HepG2 (cell line): ENCODE measurements around the gene GRIK3. TPM values are rescaled to one million over a fixed set of nuclear protein-coding genes. Genes with fewer than 3 reads are reported as not detected.

Source experiments
- ATAC-seq: fragments of 200-7000 bp; cut with Tn5 transposase; 3 replicates; pipeline ENCODE4 v1.9.1; 2020; ENCODE audit warnings: mild to moderate bottlenecking, moderate library complexity
- BruUV-seq: library from RNA; stranded (reverse); fragments of 400-500 nt; replicated peaks from 2 replicates; lab custom pipeline; 2021; lab: Mats Ljungman, UMichigan
- CTCF ChIA-PET: fragments of 300-600 bp; formaldehyde crosslinking; extraction: SDS; loops from one replicate; lab custom pipeline; 2021; ENCODE audit warnings: low total read pairs, inconsistent platforms, low intra/inter-chr PET ratio; lab: Yijun Ruan, JAX
- POLR2A ChIA-PET: fragments of 350-600 bp; sonication (Branson Sonifier 250); formaldehyde crosslinking; loops from one replicate; lab custom pipeline; 2020; ENCODE audit warnings: antibody characterized with exemption, inconsistent platforms; lab: Yijun Ruan, JAX
- DNase-seq: peaks from one replicate; pipeline ENCODE4 v3.0.0-alpha.2; 2015; ENCODE audit warnings: low spot score
- FAIRE-seq: peaks from 3 replicates; lab custom pipeline; 2011; peaks lifted over from hg19 to GRCh38; lab: Jason Lieb, UNC
- H2AFZ ChIP-seq: one replicate; pipeline ENCODE4 v1.6.1; 2011; ENCODE audit warnings: low read length, inconsistent platforms
- H3K27ac ChIP-seq: fragments of 300-600 bp; 3 replicates; pipeline ENCODE4 v1.8.0; 2011; ENCODE audit warnings: mixed run types, mild to moderate bottlenecking, mixed read lengths, low read length, inconsistent platforms; ENCODE audit not compliant: insufficient read depth; ENCODE audit errors: extremely low read length
- H3K27me3 ChIP-seq, 2 experiments: fragments of 200-600 bp in 1 of 2; 2 replicates in 1 of 2; 3 replicates in 1 of 2; pipeline versions ENCODE4 v1.6.0 to v1.8.0; 2011; ENCODE audit warnings: low read length in 2 of 2, mild to moderate bottlenecking in 2 of 2, moderate library complexity in 2 of 2, inconsistent platforms in 1 of 2; ENCODE audit not compliant: insufficient read depth in 2 of 2, control insufficient read depth in 1 of 2
- H3K36me3 ChIP-seq, 2 experiments: fragments of 200-600 bp in 1 of 2; replicated peaks in 1 of 2; 2 replicates in 1 of 2; 3 replicates in 1 of 2; pipeline versions ENCODE4 v1.5.1 to v1.8.0; 2011; ENCODE audit warnings: low read length in 2 of 2, inconsistent platforms in 1 of 2; ENCODE audit not compliant: insufficient read depth in 2 of 2, control insufficient read depth in 1 of 2
- H3K4me1 ChIP-seq: 2 replicates; pipeline ENCODE4 v1.5.1; 2012; ENCODE audit warnings: low read length, inconsistent platforms; ENCODE audit not compliant: insufficient read depth
- H3K4me2 ChIP-seq: 2 replicates; pipeline ENCODE4 v1.6.0; 2011; ENCODE audit warnings: low read depth, low read length, inconsistent platforms
- H3K4me3 ChIP-seq, 3 experiments: fragments of 200-600 bp in 1 of 3; sonication (generic), shearing (Covaris generic) in 1 of 3; replicated peaks in 1 of 3; 2 replicates each; pipeline ENCODE4 v1.5.1; 2011 to 2016; ENCODE audit warnings: low read length in 3 of 3, inconsistent platforms in 2 of 3, low read depth in 2 of 3, mild to moderate bottlenecking in 2 of 3, control low read depth in 1 of 3, mixed read lengths in 1 of 3; ENCODE audit not compliant: insufficient read depth in 1 of 3
- H3K79me2 ChIP-seq: one replicate; pipeline ENCODE4 v1.6.1; 2011; ENCODE audit warnings: low read length, inconsistent platforms; ENCODE audit not compliant: insufficient read depth
- H3K9ac ChIP-seq: 2 replicates; pipeline ENCODE4 v1.6.0; 2011; ENCODE audit warnings: mild to moderate bottlenecking, low read depth, low read length, inconsistent platforms; ENCODE audit not compliant: insufficient read depth
- H3K9me3 ChIP-seq: 2 replicates; pipeline ENCODE4 v1.5.1; 2012; ENCODE audit warnings: mild to moderate bottlenecking, low read length
- H4K20me1 ChIP-seq: 2 replicates; pipeline ENCODE4 v1.6.0; 2011; ENCODE audit warnings: inconsistent platforms, mild to moderate bottlenecking, low read length, moderate library complexity; ENCODE audit not compliant: insufficient read depth
- JARID2 ChIP-seq: sonication (generic); formaldehyde crosslinking; IDR thresholded peaks from 2 replicates; pipeline ENCODE4 v1.8.1; 2023; ENCODE audit warnings: missing genetic modification reagents, inconsistent platforms; ENCODE audit not compliant: insufficient replicate concordance
- NCOA1 ChIP-seq: sonication (generic); formaldehyde crosslinking; IDR thresholded peaks from 2 replicates; pipeline ENCODE4 v1.9.0; 2021; ENCODE audit warnings: missing genetic modification reagents
- PLRG1 ChIP-seq: fragments of 450-650 bp; conservative IDR thresholded peaks from 2 replicates; pipeline ENCODE4 v1.6.1; 2016
- REXO4 ChIP-seq: sonication (generic); formaldehyde crosslinking; IDR thresholded peaks from 2 replicates; pipeline ENCODE4 v1.8.0; 2022; ENCODE audit warnings: missing genetic modification reagents, mild to moderate bottlenecking, borderline replicate concordance
- SNAI1 ChIP-seq: sonication (generic); formaldehyde crosslinking; IDR thresholded peaks from 2 replicates; pipeline ENCODE4 v1.5.0; 2020; ENCODE audit warnings: mild to moderate bottlenecking, missing genetic modification reagents, borderline replicate concordance
- TAF1 ChIP-seq: sonication (generic); formaldehyde crosslinking; IDR thresholded peaks from 2 replicates; pipeline ENCODE4 v1.4.0; 2020; ENCODE audit warnings: missing genetic modification reagents
- ZKSCAN1 ChIP-seq: fragments of 150-350 bp; IDR thresholded peaks from 2 replicates; pipeline ENCODE4 v1.6.1; 2014; ENCODE audit warnings: low read length
- ZNF24 ChIP-seq: fragments of 450-650 bp; IDR thresholded peaks from 2 replicates; pipeline ENCODE4 v1.6.1; 2017; ENCODE audit warnings: antibody characterized with exemption, mild to moderate bottlenecking
- ZNF263 ChIP-seq: sonication (generic); formaldehyde crosslinking; IDR thresholded peaks from 2 replicates; pipeline ENCODE4 v1.4.0; 2020; ENCODE audit warnings: missing genetic modification reagents
- ZNF777 ChIP-seq: sonication (generic); formaldehyde crosslinking; IDR thresholded peaks from 2 replicates; pipeline ENCODE4 v1.4.0; 2020; ENCODE audit warnings: missing genetic modification reagents
- ZNF782 ChIP-seq: sonication (generic); formaldehyde crosslinking; IDR thresholded peaks from 2 replicates; pipeline ENCODE4 v1.4.0; 2020; ENCODE audit warnings: missing genetic modification reagents, mild to moderate bottlenecking, borderline replicate concordance
- WGBS: methylation state at CpG from one replicate; pipeline ENCODE4 v1.1.6; 2017; ENCODE audit warnings: low lambda C conversion rate; 5-methylcytosine and 5-hydroxymethylcytosine counted together
- in situ Hi-C: cut with HindIII; loops from 2 replicates; pipeline ENCODE4 v1.10.0; 2017; ENCODE audit warnings: low pct_unique_long_range_greater_than_20kb; ENCODE audit not compliant: extremely low pct_ligation_motif_present
- intact Hi-C: fragments of 100-400 bp; cut with micrococcal nuclease; formaldehyde crosslinking; loops from one replicate; pipeline ENCODE4 v1.10.0; 2022; ENCODE audit not compliant: unreplicated experiment
- polyA plus RNA-seq, 8 experiments: library from polyadenylated mRNA; depleted of rRNA in 3 of 8; stranded (reverse) in 7 of 8; unstranded in 1 of 8; fragments of >200 nt; fragmentation: Illumina TruSeq in 4 of 8; extraction: Trizol in 4 of 8; gene quantifications; 2 replicates each; pipeline versions ENCODE4 v1.2.1 to v1.2.3, GENCODE V29; 2011 to 2016; ENCODE audit warnings: low read depth in 4 of 8, missing spikeins in 1 of 8, mixed read lengths in 1 of 8; ENCODE audit not compliant: insufficient read depth in 1 of 8
- total RNA-seq, 5 experiments: library from RNA; depleted of rRNA; stranded (reverse); fragments of >200 nt; fragmentation: Illumina TruSeq; extraction: Trizol; gene quantifications; 2 replicates each; pipeline ENCODE4 v1.2.3, GENCODE V29; 2016; ENCODE audit warnings: low read depth in 1 of 5
- TF ChIP-seq, protein P1 (sequence below): IDR thresholded peaks from 2 replicates; pipeline ENCODE4 v1.4.0; 2020; ENCODE audit warnings: mild to moderate bottlenecking, missing genetic modification reagents
- TF ChIP-seq, protein P2 (sequence below): sonication (generic); formaldehyde crosslinking; IDR thresholded peaks from 2 replicates; pipeline ENCODE4 v1.4.0; 2020; ENCODE audit warnings: missing genetic modification reagents

The GRIK3 gene
- total and polyA plus RNA-seq, 2 of the 13 experiments (the other 11 are each of a cell fraction or from before 2014, with no cell fraction given) = not detected

DNA sequence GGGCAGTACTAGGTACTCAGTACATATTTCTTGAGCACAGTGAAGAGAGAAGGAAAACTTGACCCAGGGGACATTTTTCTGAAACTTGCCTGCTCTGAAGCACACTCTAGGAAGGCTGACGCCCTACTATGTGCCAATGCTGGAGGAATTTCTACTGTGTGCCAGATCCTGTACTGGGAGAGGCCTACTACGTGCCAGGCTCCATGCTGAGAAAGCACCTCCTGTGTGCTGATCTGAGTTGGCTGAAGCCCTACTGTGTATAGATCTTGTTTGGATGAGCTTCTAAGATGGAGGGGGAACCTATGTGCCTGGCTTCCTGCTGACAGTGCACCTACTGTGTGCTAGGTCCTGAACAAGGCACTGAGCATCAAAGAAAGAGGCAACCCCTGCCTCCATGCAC is 86.2 kb downstream of the GRIK3 start:
- POLR2A ChIA-PET = no interaction called here
- TF ChIP-seq JARID2 (CRISPR knock-in tag) = no peak
- peak; percentile 83 for TF ChIP-seq ZKSCAN1
- no peaks in the 10 kb centered on the region for H3K9me3 ChIP-seq
- H3K27ac ChIP-seq = no peak overlapping the region
- no peaks in the 10 kb centered on the region for H3K4me1 ChIP-seq
- H3K4me2 ChIP-seq = no peak overlapping the region
- H3K79me2 ChIP-seq = no peaks in the 10 kb centered on the region
- no peak for ATAC-seq
- no CpG with 5 or more reads among the region's 2 CpGs for WGBS
- H3K9ac ChIP-seq = no peak overlapping the region
- in situ Hi-C loops = no loop called here
- H3K27me3 ChIP-seq = peaks cover 0 to 2% of the 10 kb centered on the region in 2 experiments; a peak in 1 of 5 replicates
- no peaks in the 10 kb centered on the region for H3K36me3 ChIP-seq
- H3K4me3 ChIP-seq = no peak overlapping the region
- BruUV-seq = no TSS peak
- CTCF ChIA-PET = no interaction called here
- FAIRE-seq = no peak
- no peak for DNase-seq
- no peak overlapping the region for H2AFZ ChIP-seq
- intact Hi-C loops = no loop called here
- H4K20me1 ChIP-seq = no peaks in the 10 kb centered on the region

DNA sequence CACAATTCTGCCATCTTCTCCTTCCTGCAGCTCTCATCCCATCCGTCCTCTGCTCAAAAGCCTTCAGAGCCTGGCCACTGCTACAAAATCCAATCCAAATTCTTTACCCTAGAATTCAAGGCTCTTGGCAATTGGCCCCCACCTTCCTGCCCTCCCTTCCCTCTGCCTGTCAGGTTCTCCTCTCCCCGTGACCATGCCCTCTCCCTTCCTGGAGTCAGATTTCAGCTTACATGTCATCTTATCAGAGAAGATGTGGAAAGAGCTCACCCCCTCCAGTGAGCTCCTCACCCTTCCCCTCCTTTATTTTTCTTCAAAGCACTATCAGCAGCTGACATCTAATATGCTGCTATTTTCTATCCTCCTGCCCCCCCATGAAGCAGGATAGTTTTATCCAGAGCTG is 86.9 kb downstream of the GRIK3 start:
- no peak for DNase-seq
- Histone ChIP-seq H3K4me1 (no peaks in the 10 kb centered on the region), H3K79me2 (no peaks in the 10 kb centered on the region), H4K20me1 (no peaks in the 10 kb centered on the region), H3K4me2 (no peak overlapping the region), H3K27ac (no peak overlapping the region), H3K36me3 (no peaks in the 10 kb centered on the region), H2AFZ (no peak overlapping the region), H3K9ac (no peak overlapping the region), H3K4me3 (no peak overlapping the region), H3K27me3 (peaks cover 0 to 2% of the 10 kb centered on the region in 2 experiments; a peak in 1 of 5 replicates), H3K9me3 (no peaks in the 10 kb centered on the region)
- CTCF ChIA-PET = no interaction called here
- in situ Hi-C loops = no loop called here
- no TSS peak for BruUV-seq
- intact Hi-C loops = no loop called here
- FAIRE-seq = no peak
- no peak for ATAC-seq
- WGBS = 2% methylated on average over 2 of the region's 2 CpGs
- POLR2A ChIA-PET = no interaction called here
- TF ChIP-seq, protein P1, sequence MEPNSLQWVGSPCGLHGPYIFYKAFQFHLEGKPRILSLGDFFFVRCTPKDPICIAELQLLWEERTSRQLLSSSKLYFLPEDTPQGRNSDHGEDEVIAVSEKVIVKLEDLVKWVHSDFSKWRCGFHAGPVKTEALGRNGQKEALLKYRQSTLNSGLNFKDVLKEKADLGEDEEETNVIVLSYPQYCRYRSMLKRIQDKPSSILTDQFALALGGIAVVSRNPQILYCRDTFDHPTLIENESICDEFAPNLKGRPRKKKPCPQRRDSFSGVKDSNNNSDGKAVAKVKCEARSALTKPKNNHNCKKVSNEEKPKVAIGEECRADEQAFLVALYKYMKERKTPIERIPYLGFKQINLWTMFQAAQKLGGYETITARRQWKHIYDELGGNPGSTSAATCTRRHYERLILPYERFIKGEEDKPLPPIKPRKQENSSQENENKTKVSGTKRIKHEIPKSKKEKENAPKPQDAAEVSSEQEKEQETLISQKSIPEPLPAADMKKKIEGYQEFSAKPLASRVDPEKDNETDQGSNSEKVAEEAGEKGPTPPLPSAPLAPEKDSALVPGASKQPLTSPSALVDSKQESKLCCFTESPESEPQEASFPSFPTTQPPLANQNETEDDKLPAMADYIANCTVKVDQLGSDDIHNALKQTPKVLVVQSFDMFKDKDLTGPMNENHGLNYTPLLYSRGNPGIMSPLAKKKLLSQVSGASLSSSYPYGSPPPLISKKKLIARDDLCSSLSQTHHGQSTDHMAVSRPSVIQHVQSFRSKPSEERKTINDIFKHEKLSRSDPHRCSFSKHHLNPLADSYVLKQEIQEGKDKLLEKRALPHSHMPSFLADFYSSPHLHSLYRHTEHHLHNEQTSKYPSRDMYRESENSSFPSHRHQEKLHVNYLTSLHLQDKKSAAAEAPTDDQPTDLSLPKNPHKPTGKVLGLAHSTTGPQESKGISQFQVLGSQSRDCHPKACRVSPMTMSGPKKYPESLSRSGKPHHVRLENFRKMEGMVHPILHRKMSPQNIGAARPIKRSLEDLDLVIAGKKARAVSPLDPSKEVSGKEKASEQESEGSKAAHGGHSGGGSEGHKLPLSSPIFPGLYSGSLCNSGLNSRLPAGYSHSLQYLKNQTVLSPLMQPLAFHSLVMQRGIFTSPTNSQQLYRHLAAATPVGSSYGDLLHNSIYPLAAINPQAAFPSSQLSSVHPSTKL (CRISPR knock-in tag) = no peak
- TF ChIP-seq ZNF263 (CRISPR knock-in tag) (no peak), NCOA1 (CRISPR knock-in tag) (no peak), ZNF782 (CRISPR knock-in tag) (no peak), ZNF24 (no peak), PLRG1 (no peak), SNAI1 (CRISPR knock-in tag) (no peak), REXO4 (CRISPR knock-in tag) (no peak), TAF1 (no peak), ZNF777 (no peak)
- TF ChIP-seq, protein P2, sequence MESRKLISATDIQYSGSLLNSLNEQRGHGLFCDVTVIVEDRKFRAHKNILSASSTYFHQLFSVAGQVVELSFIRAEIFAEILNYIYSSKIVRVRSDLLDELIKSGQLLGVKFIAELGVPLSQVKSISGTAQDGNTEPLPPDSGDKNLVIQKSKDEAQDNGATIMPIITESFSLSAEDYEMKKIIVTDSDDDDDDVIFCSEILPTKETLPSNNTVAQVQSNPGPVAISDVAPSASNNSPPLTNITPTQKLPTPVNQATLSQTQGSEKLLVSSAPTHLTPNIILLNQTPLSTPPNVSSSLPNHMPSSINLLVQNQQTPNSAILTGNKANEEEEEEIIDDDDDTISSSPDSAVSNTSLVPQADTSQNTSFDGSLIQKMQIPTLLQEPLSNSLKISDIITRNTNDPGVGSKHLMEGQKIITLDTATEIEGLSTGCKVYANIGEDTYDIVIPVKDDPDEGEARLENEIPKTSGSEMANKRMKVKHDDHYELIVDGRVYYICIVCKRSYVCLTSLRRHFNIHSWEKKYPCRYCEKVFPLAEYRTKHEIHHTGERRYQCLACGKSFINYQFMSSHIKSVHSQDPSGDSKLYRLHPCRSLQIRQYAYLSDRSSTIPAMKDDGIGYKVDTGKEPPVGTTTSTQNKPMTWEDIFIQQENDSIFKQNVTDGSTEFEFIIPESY = no peak
